Measurements from ENCODE around the gene PLVAP. TPM values are rescaled to one million over a fixed set of nuclear protein-coding genes. Genes with fewer than 3 reads are reported as not detected.
A peak's percentile ranks its signal among the peaks of the same experiment; 100 is the strongest.

Gene PLVAP
- total and polyA plus RNA-seq, 9 of the 15 experiments (the other 6 are each of a cell fraction or from before 2014, with no cell fraction given): 0.09 to 0.84 (median 0.51) TPM; not detected in 4

DNA sequence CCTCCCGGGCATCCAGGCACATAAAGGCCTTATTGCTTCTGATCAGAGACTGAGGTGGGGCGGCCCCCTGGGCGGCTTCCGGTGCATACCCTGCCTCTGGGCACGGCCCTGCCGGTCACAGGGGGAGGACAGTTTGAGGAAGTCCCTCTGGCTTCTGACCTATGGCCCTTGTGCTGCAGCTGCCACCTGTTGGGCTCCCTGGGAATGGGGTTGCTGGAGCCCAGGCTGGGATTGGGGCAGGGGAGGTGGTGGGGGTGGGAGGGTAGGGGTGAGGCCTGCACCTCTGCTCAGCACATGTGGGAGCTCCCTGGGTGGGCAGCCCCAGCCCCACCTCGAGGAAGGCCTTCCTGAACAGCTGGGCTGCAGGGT, 53.2 kb downstream of the PLVAP start (continued):
- TF ChIP-seq, protein P1, sequence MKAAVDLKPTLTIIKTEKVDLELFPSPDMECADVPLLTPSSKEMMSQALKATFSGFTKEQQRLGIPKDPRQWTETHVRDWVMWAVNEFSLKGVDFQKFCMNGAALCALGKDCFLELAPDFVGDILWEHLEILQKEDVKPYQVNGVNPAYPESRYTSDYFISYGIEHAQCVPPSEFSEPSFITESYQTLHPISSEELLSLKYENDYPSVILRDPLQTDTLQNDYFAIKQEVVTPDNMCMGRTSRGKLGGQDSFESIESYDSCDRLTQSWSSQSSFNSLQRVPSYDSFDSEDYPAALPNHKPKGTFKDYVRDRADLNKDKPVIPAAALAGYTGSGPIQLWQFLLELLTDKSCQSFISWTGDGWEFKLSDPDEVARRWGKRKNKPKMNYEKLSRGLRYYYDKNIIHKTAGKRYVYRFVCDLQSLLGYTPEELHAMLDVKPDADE (conservative IDR thresholded peaks at IDR 0.05; ENCODE audit: control insufficient read depth, low read depth, low read length): no peak
- TF ChIP-seq EP300 (IDR thresholded peaks at IDR 0.05; ENCODE audit: low read length): no peak
- TF ChIP-seq, protein P2, sequence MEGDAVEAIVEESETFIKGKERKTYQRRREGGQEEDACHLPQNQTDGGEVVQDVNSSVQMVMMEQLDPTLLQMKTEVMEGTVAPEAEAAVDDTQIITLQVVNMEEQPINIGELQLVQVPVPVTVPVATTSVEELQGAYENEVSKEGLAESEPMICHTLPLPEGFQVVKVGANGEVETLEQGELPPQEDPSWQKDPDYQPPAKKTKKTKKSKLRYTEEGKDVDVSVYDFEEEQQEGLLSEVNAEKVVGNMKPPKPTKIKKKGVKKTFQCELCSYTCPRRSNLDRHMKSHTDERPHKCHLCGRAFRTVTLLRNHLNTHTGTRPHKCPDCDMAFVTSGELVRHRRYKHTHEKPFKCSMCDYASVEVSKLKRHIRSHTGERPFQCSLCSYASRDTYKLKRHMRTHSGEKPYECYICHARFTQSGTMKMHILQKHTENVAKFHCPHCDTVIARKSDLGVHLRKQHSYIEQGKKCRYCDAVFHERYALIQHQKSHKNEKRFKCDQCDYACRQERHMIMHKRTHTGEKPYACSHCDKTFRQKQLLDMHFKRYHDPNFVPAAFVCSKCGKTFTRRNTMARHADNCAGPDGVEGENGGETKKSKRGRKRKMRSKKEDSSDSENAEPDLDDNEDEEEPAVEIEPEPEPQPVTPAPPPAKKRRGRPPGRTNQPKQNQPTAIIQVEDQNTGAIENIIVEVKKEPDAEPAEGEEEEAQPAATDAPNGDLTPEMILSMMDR (IDR thresholded peaks at IDR 0.05 in 2 of 3, conservative IDR thresholded peaks at IDR 0.05 in 1 of 3; ENCODE audit: insufficient read depth in 2 of 3, low read depth in 1 of 3, low read length in 3 of 3): 0 out of 6 replicates have a peak, but pooled peaks of 1 of the 3 experiments have one; percentile 12
- TF ChIP-seq ZNF197 (CRISPR knock-in tag; IDR thresholded peaks at IDR 0.05; ENCODE audit: low read depth): no peak
- TF ChIP-seq RBM15 (IDR thresholded peaks at IDR 0.05; ENCODE audit: insufficient read depth, low read length): no peak
- no peak for TF ChIP-seq RBM25 (IDR thresholded peaks at IDR 0.05; ENCODE audit: low read depth, low read length, severe bottlenecking)
- no peak for TF ChIP-seq PHTF2 (CRISPR knock-in tag; IDR thresholded peaks at IDR 0.05)
- TF ChIP-seq KLF10 (CRISPR knock-in tag; IDR thresholded peaks at IDR 0.05): no peak
- TF ChIP-seq ETV1 (tag; conservative IDR thresholded peaks at IDR 0.05; ENCODE audit: low read depth): no peak
- TF ChIP-seq SMC3 (conservative IDR thresholded peaks at IDR 0.05; ENCODE audit: insufficient read depth, low read depth, low read length): no peak
- no peak for TF ChIP-seq ZNF311 (CRISPR knock-in tag; IDR thresholded peaks at IDR 0.05)
- TF ChIP-seq, protein P3, sequence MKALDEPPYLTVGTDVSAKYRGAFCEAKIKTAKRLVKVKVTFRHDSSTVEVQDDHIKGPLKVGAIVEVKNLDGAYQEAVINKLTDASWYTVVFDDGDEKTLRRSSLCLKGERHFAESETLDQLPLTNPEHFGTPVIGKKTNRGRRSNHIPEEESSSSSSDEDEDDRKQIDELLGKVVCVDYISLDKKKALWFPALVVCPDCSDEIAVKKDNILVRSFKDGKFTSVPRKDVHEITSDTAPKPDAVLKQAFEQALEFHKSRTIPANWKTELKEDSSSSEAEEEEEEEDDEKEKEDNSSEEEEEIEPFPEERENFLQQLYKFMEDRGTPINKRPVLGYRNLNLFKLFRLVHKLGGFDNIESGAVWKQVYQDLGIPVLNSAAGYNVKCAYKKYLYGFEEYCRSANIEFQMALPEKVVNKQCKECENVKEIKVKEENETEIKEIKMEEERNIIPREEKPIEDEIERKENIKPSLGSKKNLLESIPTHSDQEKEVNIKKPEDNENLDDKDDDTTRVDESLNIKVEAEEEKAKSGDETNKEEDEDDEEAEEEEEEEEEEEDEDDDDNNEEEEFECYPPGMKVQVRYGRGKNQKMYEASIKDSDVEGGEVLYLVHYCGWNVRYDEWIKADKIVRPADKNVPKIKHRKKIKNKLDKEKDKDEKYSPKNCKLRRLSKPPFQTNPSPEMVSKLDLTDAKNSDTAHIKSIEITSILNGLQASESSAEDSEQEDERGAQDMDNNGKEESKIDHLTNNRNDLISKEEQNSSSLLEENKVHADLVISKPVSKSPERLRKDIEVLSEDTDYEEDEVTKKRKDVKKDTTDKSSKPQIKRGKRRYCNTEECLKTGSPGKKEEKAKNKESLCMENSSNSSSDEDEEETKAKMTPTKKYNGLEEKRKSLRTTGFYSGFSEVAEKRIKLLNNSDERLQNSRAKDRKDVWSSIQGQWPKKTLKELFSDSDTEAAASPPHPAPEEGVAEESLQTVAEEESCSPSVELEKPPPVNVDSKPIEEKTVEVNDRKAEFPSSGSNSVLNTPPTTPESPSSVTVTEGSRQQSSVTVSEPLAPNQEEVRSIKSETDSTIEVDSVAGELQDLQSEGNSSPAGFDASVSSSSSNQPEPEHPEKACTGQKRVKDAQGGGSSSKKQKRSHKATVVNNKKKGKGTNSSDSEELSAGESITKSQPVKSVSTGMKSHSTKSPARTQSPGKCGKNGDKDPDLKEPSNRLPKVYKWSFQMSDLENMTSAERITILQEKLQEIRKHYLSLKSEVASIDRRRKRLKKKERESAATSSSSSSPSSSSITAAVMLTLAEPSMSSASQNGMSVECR (CRISPR knock-in tag; IDR thresholded peaks at IDR 0.05): no peak
- TF ChIP-seq GTF2F1 (IDR thresholded peaks at IDR 0.05; ENCODE audit: low read depth, low read length): no peak
- TF ChIP-seq NR2C1 (IDR thresholded peaks at IDR 0.05): no peak
- TF ChIP-seq NR2C1 (tag; IDR thresholded peaks at IDR 0.05): peak; percentile 45; the same call in 1 of the 2 replicates
- TF ChIP-seq POLR2G (IDR thresholded peaks at IDR 0.05; ENCODE audit: low read depth, low read length): peak; percentile 56; the same call in 1 of the 2 replicates
- no peak for TF ChIP-seq SRSF1 (IDR thresholded peaks at IDR 0.05; ENCODE audit: low read depth, low read length)
- no peak for TF ChIP-seq NR4A1 (CRISPR knock-in tag; IDR thresholded peaks at IDR 0.05)
- TF ChIP-seq NR4A1 (tag; IDR thresholded peaks at IDR 0.05): no peak
- no peak for TF ChIP-seq FOS (IDR thresholded peaks at IDR 0.05; ENCODE audit: extremely low read depth, insufficient read length)
- no peak for TF ChIP-seq CAMTA2 (CRISPR knock-in tag; conservative IDR thresholded peaks at IDR 0.05)
- no peak for TF ChIP-seq NR1H2 (CRISPR knock-in tag; IDR thresholded peaks at IDR 0.05)
- TF ChIP-seq ZNF124 (CRISPR knock-in tag; IDR thresholded peaks at IDR 0.05): no peak
- no peak for TF ChIP-seq MAZ (CRISPR knock-in tag; conservative IDR thresholded peaks at IDR 0.05 in 1 of 2, IDR thresholded peaks at IDR 0.05 in 1 of 2)

Data from K562 (cell line).